MM.1S (cell line): ENCODE measurements around the gene LILRA2.

Experiments
- DNase-seq: peaks from one replicate; pipeline ENCODE4 v3.0.0-alpha.2; 2015
- H2AFZ ChIP-seq: fragments of 300-600 bp; sonication (generic); 2 replicates; pipeline ENCODE4 v1.6.0; 2016; ENCODE audit warnings: antibody characterized with exemption, low read length
- H3F3A ChIP-seq: fragments of 300-600 bp; sonication (generic); 2 replicates; pipeline ENCODE4 v1.6.1; 2016; ENCODE audit warnings: mild to moderate bottlenecking, antibody characterized with exemption, low read length, moderate library complexity, mixed read lengths; ENCODE audit not compliant: insufficient read depth
- H3K27ac ChIP-seq: fragments of 300-600 bp; sonication (generic); 2 replicates; pipeline ENCODE4 v1.5.1; 2016; ENCODE audit warnings: mild to moderate bottlenecking, low read length
- H3K27me3 ChIP-seq: fragments of 300-600 bp; sonication (generic); replicated peaks from 2 replicates; pipeline ENCODE4 v1.6.0; 2016; ENCODE audit warnings: low read length; ENCODE audit not compliant: insufficient read depth
- H3K36me3 ChIP-seq: fragments of 300-600 bp; sonication (generic); replicated peaks from 2 replicates; pipeline ENCODE4 v1.6.1; 2016; ENCODE audit warnings: mild to moderate bottlenecking, low read length, mixed read lengths; ENCODE audit not compliant: insufficient read depth
- H3K4me1 ChIP-seq: fragments of 300-600 bp; sonication (generic); 2 replicates; pipeline ENCODE4 v1.6.1; 2016; ENCODE audit warnings: low read length, mixed read lengths
- H3K4me2 ChIP-seq: fragments of 300-600 bp; sonication (generic); 2 replicates; pipeline ENCODE4 v1.6.0; 2016; ENCODE audit warnings: low read depth, low read length
- H3K4me3 ChIP-seq: fragments of 300-600 bp; sonication (generic); 2 replicates; pipeline ENCODE4 v1.5.1; 2016; ENCODE audit warnings: low read length, mixed read lengths
- H3K79me2 ChIP-seq: fragments of 300-600 bp; sonication (generic); 2 replicates; pipeline ENCODE4 v1.6.1; 2016; ENCODE audit warnings: mixed run types, low read length, mixed read lengths
- H3K9ac ChIP-seq: fragments of 300-600 bp; sonication (generic); 2 replicates; pipeline ENCODE4 v1.6.1; 2016; ENCODE audit warnings: low read length, mixed read lengths
- H3K9me2 ChIP-seq: fragments of 300-600 bp; sonication (generic); replicated peaks from 2 replicates; pipeline ENCODE4 v1.6.1; 2016; ENCODE audit warnings: mild to moderate bottlenecking, low read length, mixed read lengths; ENCODE audit not compliant: insufficient read depth
- H3K9me3 ChIP-seq: fragments of 300-600 bp; sonication (generic); replicated peaks from 2 replicates; pipeline ENCODE4 v1.6.1; 2016; ENCODE audit warnings: mild to moderate bottlenecking, low read length, mixed read lengths; ENCODE audit not compliant: insufficient read depth
- H4K20me1 ChIP-seq: fragments of 300-600 bp; sonication (generic); 2 replicates; pipeline ENCODE4 v1.6.1; 2016; ENCODE audit warnings: mild to moderate bottlenecking, low read length, moderate library complexity, mixed read lengths; ENCODE audit not compliant: insufficient read depth
- CTCF ChIP-seq: fragments of 300-600 bp; sonication (generic); IDR thresholded peaks from 2 replicates; pipeline ENCODE4 v1.5.1; 2016; ENCODE audit warnings: antibody characterized with exemption, low read length, mixed read lengths
- EZH2 ChIP-seq: fragments of 300-600 bp; sonication (generic); optimal IDR thresholded peaks from 2 replicates; pipeline ENCODE3; 2017; ENCODE audit warnings: low read depth, mild to moderate bottlenecking, antibody characterized with exemption, low read length, mixed read lengths
- EZH2phosphoT487 ChIP-seq: fragments of 300-600 bp; sonication (generic); IDR thresholded peaks from 2 replicates; pipeline ENCODE4 v1.6.1; 2018; ENCODE audit warnings: antibody characterized with exemption, low read length

LILRA2 gene

GRCh38 chr19:54608205-54608604 lies 34.6 kb downstream of the LILRA2 start:
- Histone ChIP-seq H3K4me2 (no peak overlapping the region), H2AFZ (no peak overlapping the region), H3F3A (no peaks in the 10 kb centered on the region), H3K4me1 (no peaks in the 10 kb centered on the region), H4K20me1 (no peaks in the 10 kb centered on the region), H3K9me2 (no peaks in the 10 kb centered on the region), H3K36me3 (no peaks in the 10 kb centered on the region), H3K27ac (no peak overlapping the region), H3K4me3 (no peak overlapping the region), H3K9me3 (no peaks in the 10 kb centered on the region), H3K27me3 (peaks cover 83% of the 10 kb centered on the region), H3K79me2 (no peaks in the 10 kb centered on the region), H3K9ac (no peak overlapping the region)
- no peak for DNase-seq
- TF ChIP-seq CTCF: no peak
- no peak for TF ChIP-seq EZH2
- TF ChIP-seq EZH2phosphoT487: no peak

- Histone ChIP-seq H3K27me3 (peaks cover 81% of the 10 kb centered on the region), H3F3A (no peaks in the 10 kb centered on the region), H3K9me2 (no peaks in the 10 kb centered on the region), H3K27ac (no peak overlapping the region), H3K4me2 (no peak overlapping the region), H3K4me1 (no peaks in the 10 kb centered on the region), H4K20me1 (no peaks in the 10 kb centered on the region), H3K79me2 (no peaks in the 10 kb centered on the region), H3K36me3 (no peaks in the 10 kb centered on the region), H2AFZ (no peak overlapping the region), H3K9me3 (no peaks in the 10 kb centered on the region), H3K4me3 (no peak overlapping the region), H3K9ac (no peak overlapping the region)
- TF ChIP-seq CTCF (no peak), EZH2phosphoT487 (no peak), EZH2 (no peak)
- DNase-seq: no peak
These were observed 35.2 kb downstream of the LILRA2 start for GRCh38 chr19:54608792-54609191.

GRCh38 chr19:54609356-54609791 lies 35.8 kb downstream of the LILRA2 start:
- Histone ChIP-seq H3K4me1 (no peaks in the 10 kb centered on the region), H3K9me3 (no peaks in the 10 kb centered on the region), H3K36me3 (no peaks in the 10 kb centered on the region), H2AFZ (no peak overlapping the region), H3K4me2 (no peak overlapping the region), H3K9ac (no peak overlapping the region), H3K9me2 (no peaks in the 10 kb centered on the region), H3K79me2 (no peaks in the 10 kb centered on the region), H4K20me1 (no peaks in the 10 kb centered on the region), H3K27me3 (peaks cover 81% of the 10 kb centered on the region), H3K27ac (no peak overlapping the region), H3K4me3 (no peak overlapping the region), H3F3A (no peaks in the 10 kb centered on the region)
- no peak for TF ChIP-seq CTCF
- no peak for TF ChIP-seq EZH2phosphoT487
- no peak for TF ChIP-seq EZH2
- DNase-seq: no peak
